Ammon's horn (tissue), 1 donor: ENCODE data around the gene HLA-F.
A peak's percentile ranks its signal among the peaks of the same experiment; 100 is the strongest.

Source experiments
- DNase-seq: peaks from one replicate; pipeline ENCODE4 v3.0.0-alpha.2; 2016; ENCODE audit warnings: low spot score

HLA-F gene

DNA sequence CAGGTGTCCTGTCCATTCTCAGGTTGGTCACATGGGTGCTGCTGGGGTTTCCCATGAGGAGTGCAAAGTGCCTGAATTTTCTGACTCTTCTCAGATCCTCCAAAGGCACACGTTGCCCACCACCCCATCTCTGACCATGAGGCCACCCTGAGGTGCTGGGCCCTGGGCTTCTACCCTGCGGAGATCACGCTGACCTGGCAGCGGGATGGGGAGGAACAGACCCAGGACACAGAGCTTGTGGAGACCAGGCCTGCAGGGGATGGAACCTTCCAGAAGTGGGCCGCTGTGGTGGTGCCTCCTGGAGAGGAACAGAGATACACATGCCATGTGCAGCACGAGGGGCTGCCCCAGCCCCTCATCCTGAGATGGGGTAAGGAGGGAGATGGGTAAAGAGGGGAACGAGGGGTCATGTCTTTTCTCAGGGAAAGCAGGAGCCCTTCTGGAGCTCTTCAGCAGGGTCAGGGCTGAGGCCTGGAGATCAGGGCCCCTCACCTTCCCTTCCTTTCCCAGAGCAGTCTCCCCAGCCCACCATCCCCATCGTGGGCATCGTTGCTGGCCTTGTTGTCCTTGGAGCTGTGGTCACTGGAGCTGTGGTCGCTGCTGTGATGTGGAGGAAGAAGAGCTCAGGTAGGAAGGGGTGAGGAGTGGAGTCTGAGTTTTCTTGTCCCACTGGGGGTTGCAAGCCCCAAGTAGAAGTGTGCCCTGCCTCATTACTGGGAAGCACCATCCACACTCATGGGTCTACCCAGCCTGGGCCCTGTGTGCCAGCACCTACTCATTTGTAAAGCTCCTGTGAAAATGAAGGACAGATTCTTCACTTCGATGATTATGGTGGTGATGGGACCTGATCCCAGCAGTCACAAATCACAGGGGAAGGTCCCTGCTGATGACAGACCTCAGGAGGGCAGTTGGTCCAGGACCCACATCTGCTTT, 2.0 kb downstream of the HLA-F start:
- DNase-seq: no peak

DNA sequence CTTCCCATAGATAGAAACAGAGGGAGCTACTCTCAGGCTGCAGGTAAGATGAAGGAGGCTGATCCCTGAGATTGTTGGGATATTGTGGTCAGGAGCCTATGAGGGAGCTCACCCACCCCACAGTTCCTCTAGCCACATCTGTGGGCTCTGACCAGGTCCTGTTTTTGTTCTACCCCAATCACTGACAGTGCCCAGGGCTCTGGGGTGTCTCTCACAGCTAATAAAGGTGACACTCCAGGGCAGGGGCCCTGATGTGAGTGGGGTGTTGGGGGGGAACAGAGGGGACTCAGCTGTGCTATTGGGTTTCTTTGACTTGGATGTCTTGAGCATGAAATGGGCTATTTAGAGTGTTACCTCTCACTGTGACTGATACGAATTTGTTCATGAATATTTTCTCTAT, 2.8 kb downstream of the HLA-F start:
- DNase-seq: no peak

DNA sequence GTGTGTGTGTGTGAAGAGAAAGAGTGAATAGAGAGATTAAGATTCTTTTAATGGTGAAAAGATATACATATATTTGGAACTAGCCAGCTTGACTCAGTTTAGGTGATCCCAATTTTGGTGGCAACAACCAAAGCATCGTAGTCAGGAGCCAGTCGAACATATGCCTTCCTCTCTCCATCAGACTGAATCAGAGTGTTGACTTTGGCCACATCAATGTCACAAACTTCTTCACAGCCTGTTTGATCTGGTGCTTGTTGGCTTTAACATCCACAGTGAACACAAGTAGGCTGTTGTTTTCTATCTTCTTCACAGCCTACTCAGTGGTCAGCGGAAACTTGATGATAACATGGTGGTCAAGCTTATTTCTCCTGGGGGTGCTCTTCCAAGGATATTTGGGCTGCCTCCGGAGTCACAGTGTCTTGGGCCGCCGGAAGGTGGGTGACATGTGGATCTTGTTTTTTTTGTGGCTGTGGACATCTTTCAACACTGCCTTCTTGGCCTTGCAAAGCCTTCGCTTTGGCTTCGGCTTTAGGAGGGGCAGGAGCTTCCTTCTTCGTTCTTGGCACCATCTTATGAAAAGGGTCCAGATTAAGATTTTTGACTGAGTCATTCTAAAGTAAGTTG, 3.4 kb downstream of the HLA-F start:
- DNase-seq: no peak

DNA sequence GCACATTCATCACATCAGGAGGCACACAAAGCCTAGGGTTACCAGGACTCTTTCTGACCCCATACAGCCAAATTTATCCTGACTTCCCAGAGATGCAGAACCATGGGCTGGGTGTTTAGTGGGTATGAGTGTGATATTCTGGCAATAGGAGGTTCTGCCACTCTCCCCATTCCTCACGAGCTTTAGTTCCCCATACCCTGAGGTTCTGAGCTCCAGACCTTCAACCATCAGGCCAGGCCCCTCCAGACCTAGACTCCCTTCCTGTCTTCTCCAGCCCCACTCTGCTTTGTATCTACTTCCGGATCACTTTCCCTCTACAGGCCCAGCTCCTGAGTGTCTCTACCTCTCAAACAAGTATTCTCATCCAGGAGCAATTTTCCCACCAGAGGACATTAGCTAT, 4.4 kb downstream of the HLA-F start:
- DNase-seq: no peak

DNA sequence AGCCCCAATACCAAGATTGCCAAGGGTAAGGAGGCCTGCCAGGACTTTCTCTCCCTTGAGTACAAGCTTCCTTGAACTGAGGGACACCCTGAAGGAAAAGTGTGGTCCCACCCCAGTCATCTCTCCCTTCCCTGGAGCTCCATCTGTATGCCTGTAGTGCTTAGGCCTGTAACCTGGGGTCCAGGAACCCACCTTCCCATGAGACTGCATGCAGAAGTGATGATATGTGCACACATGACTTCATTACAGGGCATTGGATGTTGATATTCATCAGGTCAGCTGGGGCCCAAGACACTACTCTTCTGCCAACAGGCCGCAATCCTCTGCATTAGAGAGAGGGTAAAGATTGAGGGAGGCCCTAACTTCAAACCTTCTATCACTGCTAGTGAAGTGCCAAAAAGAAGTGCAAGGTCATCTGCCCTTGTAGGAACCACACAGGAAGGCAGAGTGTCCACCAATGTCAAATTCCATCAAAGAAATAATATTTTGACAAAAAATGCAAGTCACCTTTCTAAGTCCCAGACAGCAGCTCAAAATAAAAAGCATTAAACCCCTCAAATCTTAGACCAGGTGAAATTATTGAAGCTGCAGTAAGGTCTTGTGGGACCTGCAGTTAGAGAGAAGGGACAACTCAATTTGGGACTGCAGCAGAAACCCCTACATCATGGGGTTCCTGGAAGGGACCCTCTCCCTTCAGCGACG, 5.1 kb downstream of the HLA-F start:
- no peak for DNase-seq

DNA sequence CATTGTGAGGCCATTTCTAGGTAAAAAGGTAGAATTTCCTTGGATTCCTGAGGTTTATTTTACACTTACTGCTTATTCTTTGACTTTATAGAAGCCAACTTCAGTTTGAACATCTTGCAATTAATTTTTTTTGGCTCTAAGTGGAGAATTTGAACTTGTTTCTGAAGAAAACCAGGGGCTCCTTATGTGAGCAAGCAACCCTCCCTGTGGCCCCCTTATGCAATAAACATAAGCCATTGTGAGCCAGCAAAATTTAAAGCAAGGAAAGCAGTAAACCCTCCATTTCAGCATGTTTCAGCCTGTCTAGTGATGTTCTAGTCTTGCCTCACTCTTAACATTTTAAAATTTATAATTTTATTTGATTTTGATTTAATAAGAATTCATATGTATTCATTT, 5.6 kb downstream of the HLA-F start:
- no peak for DNase-seq

DNA sequence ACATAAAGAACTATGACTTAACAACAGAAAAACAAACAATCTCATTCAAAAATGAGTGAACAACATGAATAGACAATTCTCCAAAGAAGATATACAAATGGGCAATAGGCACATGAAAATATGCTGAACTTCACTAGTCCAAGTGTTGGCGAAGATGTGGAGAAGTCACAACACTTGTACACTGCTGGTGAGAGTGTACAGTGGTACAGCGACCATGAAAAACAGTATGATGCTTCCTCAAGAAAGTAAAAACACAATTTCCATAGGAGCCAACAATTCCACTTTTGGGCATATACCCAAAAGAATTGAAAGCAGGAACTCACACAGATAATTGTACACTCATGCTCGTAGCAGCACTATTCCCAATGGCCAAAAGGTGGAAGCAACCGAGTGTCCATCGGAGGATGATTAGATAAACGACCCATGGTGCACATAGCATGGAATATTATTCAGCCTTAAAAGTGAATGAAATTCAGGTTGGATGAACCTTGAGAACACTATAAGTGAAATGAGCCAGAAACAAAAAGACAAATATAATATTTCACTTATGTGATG, 6.6 kb downstream of the HLA-F start:
- no peak for DNase-seq

DNA sequence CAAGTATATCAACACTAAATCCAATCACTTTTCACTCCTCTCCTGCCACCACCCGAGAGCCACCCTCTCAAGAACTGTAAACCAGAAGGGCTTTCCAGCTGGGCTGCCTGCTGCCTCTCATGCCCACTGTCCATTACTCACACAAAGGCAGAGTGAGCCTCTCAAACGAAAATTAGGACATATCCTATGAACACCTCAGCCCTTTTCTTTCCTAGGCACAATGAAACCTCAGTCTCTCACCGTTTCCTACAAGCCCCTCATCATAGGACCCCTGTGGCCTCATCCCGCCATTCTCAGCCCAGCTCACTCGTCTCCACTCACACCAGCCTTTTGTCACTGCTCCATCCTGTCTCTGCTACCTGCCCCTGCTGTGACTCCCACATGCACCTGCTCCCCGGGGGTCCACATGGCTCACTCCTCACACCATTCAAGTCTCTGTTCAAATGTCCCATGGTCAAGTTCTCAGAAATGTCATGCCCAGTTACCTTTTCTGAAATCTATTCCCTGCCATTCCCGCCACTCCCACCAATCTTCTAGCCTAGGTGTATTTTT, 7.4 kb downstream of the HLA-F start:
- DNase-seq: no peak

DNA sequence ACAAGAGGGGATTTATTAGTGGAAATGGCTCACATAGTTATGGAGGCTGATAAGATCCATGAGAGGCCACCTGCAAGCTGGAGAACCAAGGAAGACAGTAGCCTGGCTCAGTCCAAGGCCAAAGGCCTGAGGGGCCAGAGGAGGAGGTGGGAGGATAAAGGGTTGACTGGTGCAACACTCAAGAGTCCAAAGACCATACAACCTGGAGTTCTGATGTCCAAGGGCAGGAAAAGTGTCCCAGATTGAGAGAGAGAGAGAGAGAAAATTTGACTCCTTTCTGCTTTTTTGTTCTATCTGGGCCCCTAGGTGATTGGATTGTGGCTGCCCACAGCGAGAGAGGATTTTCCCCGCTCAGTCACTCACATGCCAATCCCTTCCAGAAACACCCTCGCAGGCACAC, 8.0 kb downstream of the HLA-F start:
- no peak for DNase-seq

DNA sequence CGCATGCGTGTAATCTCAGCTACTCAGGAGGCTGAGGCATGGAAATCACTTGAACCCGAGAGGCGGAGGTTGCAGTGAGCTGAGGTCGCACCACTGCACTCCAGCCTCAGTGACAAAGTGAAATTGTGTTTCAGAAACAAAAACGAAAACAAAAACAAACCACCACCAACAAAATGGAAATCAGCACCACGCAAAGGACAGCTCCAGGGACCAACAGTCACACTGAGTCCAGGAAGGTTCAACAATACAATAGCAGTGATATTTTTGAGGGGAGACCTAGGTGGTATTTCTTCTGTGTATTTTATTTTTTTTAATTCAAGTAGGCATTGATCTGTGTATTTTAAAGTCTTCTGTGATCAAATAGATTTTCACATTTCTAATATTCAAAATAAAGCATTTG, 9.8 kb downstream of the HLA-F start:
- no peak for DNase-seq

DNA sequence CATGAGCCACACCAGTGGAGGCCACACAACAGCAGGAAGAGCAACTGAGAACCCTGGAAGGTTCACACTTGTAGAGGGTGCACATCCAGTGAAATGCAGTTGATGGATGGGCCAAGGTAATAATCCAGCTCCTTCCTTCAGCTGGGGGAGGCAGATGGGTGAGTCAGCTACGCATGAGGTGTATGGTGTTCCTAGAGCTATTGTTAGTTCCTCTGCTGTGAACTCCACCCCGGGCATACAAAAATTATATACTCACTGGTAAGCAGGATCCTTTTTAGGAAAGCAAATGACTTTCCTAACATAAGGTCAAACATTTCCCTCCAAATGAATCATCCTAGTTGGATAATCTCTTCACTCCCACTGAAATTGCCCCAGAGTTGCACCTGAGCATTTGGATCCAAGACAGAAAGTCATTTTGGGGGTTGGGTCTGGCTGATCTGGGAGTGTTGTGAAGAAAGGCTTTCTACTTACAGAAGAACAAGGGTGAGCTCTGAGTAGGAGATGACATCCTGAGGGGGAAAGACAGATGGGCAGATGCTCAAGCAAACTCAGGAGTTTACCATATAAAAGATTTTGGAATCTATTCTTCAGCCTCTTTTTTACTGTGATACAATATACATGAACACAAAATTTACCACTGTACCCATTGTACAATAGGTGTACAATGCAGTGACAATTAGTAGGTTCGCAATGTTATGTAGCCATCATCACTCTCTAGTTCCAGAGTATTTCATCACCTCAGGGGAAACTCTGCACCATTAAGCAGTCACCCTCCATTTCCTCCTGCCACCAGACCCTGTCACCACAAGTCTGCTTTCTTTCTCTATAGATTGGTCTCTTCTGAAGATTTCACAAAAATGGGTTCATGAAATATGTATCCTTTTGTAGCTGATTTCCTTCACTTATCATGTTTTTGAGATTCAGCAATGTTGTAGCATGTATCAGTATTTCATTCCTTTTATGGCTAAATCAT, 11.1 kb downstream of the HLA-F start:
- no peak for DNase-seq

DNA sequence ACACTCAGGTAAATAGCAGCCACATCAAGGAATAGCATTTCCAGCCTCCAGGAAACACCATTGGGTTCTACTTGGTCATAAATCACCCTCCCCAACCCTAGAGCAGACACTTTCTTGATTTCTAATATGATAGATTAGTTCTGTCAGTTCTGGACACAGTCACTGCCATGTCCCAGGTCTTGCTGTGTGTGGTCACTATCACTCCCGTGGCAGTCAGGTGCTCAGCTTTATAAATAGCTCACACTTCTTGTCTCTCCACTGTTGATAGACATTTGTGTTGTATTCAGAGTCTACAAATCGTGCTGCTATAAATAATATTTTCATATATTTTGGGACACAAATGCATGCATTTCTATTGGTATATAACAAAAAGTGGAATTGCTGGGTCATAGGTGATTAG, 13.3 kb downstream of the HLA-F start:
- no peak for DNase-seq

DNA sequence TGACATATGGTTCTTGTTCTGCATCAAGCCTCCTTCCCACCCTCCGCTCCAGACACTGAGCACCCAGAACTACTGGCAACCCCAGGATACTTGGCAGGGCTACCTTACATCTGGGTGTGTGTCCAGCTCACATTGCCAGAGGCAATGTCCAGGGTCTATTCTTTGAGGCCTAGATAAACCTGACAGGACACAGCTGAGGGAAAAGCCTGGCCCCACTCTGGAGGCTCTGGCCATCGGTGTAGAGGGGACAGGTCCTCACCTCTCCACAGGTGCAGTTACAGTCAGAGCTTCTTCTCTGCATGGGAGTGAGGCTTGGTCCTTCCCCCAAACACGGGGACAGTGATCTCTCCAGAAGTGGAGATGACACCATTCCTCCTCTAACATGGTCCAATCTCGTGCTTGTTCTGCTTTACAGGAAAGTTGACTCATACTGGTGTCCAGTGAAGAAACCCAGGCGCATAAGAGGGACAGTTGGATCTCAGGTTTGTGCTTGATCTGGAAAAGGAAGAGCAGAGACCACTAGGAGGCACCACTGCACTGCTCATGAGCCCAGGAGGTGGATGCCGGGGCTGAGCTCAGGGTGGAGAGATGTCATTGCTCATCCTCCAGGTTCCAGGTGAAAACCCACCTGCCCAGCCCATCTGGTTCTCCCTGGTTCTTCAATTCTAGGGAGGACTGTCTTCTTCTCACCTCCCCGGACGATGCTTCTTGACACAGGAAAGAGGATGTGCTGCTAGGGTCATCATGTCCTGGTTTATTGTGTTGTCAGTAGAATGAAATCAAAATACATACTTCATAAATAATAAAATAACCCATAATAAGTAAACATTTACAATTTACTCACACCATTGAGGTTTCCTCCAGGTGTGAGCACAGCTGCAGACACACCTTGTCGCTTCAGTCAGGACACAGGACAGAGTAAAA, 14.7 kb downstream of the HLA-F start:
- peak; percentile 80 for DNase-seq

DNA sequence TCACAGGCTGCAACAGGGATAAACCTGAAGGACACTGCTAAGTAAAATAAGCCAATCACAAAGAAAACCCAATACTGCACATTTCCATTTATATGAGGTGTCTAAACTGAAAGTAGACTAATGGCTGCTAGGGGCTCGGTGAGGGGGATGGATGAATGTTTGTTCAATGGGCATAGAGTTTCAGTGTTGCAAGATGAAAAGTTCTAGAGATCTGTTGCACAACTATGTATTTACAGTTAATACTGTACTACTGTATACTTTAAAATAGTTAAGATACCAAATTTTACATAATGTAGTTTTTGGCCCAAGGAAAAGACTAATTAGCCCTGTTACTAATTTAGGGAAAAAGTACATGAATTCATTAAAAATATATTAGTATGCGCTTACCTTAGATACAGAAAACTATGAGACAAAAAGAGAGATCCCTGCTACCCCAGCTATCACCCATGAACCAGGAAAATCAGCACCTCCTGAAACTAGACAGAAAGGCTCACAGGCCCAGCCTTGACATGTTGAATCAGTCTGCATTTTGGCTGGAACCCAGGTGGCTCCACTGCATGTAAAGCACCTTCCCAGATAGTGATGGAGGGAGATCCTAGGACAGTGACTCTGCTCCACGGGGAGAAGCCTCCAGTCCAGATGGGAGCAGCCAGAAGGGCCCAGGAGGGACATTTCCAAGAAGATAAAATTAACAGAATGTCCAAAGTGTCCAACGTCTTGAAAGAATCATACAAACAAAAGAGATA, 16.1 kb downstream of the HLA-F start:
- no peak for DNase-seq

DNA sequence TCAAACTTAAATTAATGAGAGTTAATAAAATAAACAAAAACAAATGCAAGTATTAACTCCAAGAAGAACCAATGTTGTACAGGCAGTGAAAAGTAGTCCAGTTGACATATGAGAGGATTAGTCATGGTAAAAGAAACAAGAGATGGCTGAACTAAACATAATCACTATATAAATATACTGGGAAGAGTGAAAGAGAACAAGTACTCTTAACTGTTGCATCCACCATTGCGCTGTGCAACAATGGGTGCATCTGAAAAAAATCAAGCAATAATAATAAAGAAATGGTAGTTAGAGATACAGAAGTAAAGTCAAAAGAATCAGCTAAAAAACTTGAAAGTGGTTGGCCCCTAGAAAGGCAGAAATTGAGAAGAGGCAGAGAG, 16.6 kb downstream of the HLA-F start:
- DNase-seq: no peak

DNA sequence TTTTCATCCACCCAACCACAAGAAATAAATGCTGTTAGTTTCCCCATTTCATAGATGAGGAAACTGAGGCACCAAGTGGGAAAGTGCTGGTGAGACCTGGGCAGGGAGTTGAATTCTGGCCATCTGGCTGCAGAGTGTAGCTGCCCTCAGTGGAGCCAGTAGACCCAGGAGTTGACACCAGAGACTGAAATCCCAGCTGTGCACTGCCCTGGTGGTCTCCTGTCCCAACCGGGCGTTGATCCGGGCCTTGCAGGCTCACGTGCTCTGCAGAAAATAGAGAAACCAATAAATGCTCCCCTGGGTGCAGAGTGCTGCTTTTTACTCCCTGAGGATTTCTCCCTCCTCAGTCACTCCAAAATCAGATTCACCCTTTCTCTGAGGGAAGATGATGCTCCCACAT, 18.4 kb downstream of the HLA-F start:
- DNase-seq: no peak

DNA sequence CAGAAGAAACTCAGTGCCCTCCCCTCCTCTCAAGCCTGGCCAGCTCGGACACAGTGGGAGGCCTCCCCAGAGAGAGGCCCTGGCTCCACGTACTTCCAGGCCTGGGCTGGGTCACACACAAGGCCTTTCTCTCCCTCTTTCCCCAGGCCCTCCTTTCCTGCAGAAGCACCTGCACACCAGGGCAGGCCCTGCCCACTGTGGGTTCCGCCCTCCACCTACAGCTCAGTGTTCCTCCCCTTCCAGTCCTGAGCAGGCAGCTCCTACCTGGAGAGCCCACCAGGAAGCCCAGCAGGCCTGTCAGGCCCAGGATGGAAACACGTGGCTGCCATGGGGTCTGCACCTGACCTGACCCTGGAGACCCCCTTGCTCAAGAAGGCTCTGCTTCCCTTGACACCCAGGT, 18.9 kb downstream of the HLA-F start:
- no peak for DNase-seq

DNA sequence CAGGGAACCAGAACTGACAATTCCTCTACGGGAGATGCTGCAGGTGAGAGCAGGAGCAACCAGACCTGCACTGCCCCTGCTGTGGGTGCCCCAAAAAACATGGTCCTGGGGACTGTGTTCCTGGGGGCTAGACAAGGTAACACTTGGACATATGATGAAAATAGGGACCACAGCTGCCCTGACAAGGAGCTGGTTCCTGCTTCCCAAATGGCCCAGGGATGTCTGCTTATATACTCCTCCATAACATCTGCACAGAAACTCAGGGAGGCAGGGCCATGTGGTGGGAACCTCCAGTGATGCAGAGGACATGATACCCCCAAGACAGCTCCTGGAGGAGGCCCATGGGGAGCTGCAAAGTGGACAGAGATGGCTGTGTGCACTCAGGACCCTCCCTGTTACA, 19.8 kb downstream of the HLA-F start:
- no peak for DNase-seq

DNA sequence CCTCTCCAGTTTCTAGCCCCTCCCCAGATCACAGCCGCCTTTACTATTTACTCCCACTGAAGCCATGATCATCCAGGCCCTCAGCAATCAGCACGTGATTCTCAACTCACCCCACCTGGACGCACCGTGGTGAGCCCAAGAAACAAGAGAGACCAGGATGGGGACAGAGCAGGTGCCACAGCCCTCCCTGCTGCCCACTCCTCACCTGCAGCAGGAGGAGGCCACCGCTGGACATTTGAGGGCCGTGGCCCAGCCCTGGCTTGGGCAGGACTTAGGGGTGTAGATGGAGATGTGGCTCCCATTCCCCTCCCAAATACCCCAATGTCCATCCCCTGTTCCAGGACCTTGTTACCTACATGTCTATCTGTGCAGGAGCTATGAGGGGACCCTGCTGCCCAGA, 20.3 kb downstream of the HLA-F start:
- no peak for DNase-seq
